Measurements from ENCODE around the gene RPRML. TPM values are rescaled to one million over a fixed set of nuclear protein-coding genes. Genes with fewer than 3 reads are reported as not detected.
"Not testable (repeated sequence)": the region's sequence is repeated elsewhere in the genome, so short reads cannot be mapped to it uniquely, and the experiment has no call there.

The RPRML gene
- total RNA-seq, 1 donor from 2014 or later: not detected

- Mint-ChIP-seq H3K4me3 (ENCODE audit: unreplicated experiment) (no peak overlapping the region), H3K9me3 (ENCODE audit: unreplicated experiment) (no peaks in the 10 kb centered on the region), H3K27me3 (ENCODE audit: unreplicated experiment) (peaks cover 2% of the 10 kb centered on the region), H3K4me1 (ENCODE audit: unreplicated experiment) (peaks cover 5% of the 10 kb centered on the region), H3K27ac (ENCODE audit: unreplicated experiment) (no peak overlapping the region), H3K36me3 (ENCODE audit: low read depth, unreplicated experiment) (peaks cover 3% of the 10 kb centered on the region)
- TF ChIP-seq CTCF (IDR thresholded peaks at IDR 0.05; ENCODE audit: unreplicated experiment): no peak
- DNase-seq (ENCODE audit: low spot score): no peak
These were observed 10.8 kb upstream of the RPRML start for GRCh38 chr17:46989637-46990431.

GRCh38 chr17:46987927-46988326 lies 8.9 kb upstream of the RPRML start:
- H3K36me3 Mint-ChIP-seq (ENCODE audit: low read depth, unreplicated experiment); H3K27ac Mint-ChIP-seq (ENCODE audit: unreplicated experiment); H3K27me3 Mint-ChIP-seq (ENCODE audit: unreplicated experiment); H3K4me3 Mint-ChIP-seq (ENCODE audit: unreplicated experiment); DNase-seq (ENCODE audit: low spot score); H3K9me3 Mint-ChIP-seq (ENCODE audit: unreplicated experiment); H3K4me1 Mint-ChIP-seq (ENCODE audit: unreplicated experiment): not testable (repeated sequence)

GRCh38 chr17:46986366-46986765 lies 7.3 kb upstream of the RPRML start:
- H3K27me3 Mint-ChIP-seq (ENCODE audit: unreplicated experiment): peaks cover 3% of the 10 kb centered on the region
- no peak overlapping the region for H3K4me3 Mint-ChIP-seq (ENCODE audit: unreplicated experiment)
- no peak for TF ChIP-seq CTCF (IDR thresholded peaks at IDR 0.05; ENCODE audit: unreplicated experiment)
- DNase-seq (ENCODE audit: low spot score): no peak
- H3K9me3 Mint-ChIP-seq (ENCODE audit: unreplicated experiment): no peaks in the 10 kb centered on the region
- H3K36me3 Mint-ChIP-seq (ENCODE audit: low read depth, unreplicated experiment): peaks cover 3% of the 10 kb centered on the region
- H3K4me1 Mint-ChIP-seq (ENCODE audit: unreplicated experiment): peaks cover 7% of the 10 kb centered on the region
- no peak overlapping the region for H3K27ac Mint-ChIP-seq (ENCODE audit: unreplicated experiment)

GRCh38 chr17:46984892-46985291 lies 5.8 kb upstream of the RPRML start:
- H3K36me3 Mint-ChIP-seq (ENCODE audit: low read depth, unreplicated experiment): peaks cover 4% of the 10 kb centered on the region
- H3K4me1 Mint-ChIP-seq (ENCODE audit: unreplicated experiment): peaks cover 7% of the 10 kb centered on the region
- H3K27ac Mint-ChIP-seq (ENCODE audit: unreplicated experiment): no peak overlapping the region
- H3K4me3 Mint-ChIP-seq (ENCODE audit: unreplicated experiment): no peak overlapping the region
- peaks cover 5% of the 10 kb centered on the region for H3K27me3 Mint-ChIP-seq (ENCODE audit: unreplicated experiment)
- no peaks in the 10 kb centered on the region for H3K9me3 Mint-ChIP-seq (ENCODE audit: unreplicated experiment)
- DNase-seq (ENCODE audit: low spot score): no peak
- TF ChIP-seq CTCF (IDR thresholded peaks at IDR 0.05; ENCODE audit: unreplicated experiment): no peak

- TF ChIP-seq CTCF (IDR thresholded peaks at IDR 0.05; ENCODE audit: unreplicated experiment): no peak
- Mint-ChIP-seq H3K27me3 (ENCODE audit: unreplicated experiment) (peaks cover 5% of the 10 kb centered on the region), H3K4me1 (ENCODE audit: unreplicated experiment) (peaks cover 7% of the 10 kb centered on the region), H3K27ac (ENCODE audit: unreplicated experiment) (no peak overlapping the region), H3K4me3 (ENCODE audit: unreplicated experiment) (no peak overlapping the region), H3K36me3 (ENCODE audit: low read depth, unreplicated experiment) (peaks cover 3% of the 10 kb centered on the region), H3K9me3 (ENCODE audit: unreplicated experiment) (no peaks in the 10 kb centered on the region)
- no peak for DNase-seq (ENCODE audit: low spot score)
These were observed 5.3 kb upstream of the RPRML start for GRCh38 chr17:46984341-46984740.
